ENCODE measurements around the gene SPRR2G. TPM values are rescaled to one million over a fixed set of nuclear protein-coding genes. Genes with fewer than 3 reads are reported as not detected.
A peak's percentile ranks its signal among the peaks of the same experiment; 100 is the strongest.
"Not testable (repeated sequence)": the region's sequence is repeated elsewhere in the genome, so short reads cannot be mapped to it uniquely, and the experiment has no call there.

SPRR2G gene
- total RNA-seq, 1 experiment from 2014 or later, result not detected

- DNase-seq (ENCODE audit: low spot score), result no peak
Observed at GRCh38 chr1:153113416-153113815, 37.3 kb downstream of the SPRR2G start, which contains the start of gene SPRR2F. Gene SPRR2F, minus strand, starts transcription at chr1:153113516. Its CDS starts 783 bp downstream, at chr1:153112733.

DNA sequence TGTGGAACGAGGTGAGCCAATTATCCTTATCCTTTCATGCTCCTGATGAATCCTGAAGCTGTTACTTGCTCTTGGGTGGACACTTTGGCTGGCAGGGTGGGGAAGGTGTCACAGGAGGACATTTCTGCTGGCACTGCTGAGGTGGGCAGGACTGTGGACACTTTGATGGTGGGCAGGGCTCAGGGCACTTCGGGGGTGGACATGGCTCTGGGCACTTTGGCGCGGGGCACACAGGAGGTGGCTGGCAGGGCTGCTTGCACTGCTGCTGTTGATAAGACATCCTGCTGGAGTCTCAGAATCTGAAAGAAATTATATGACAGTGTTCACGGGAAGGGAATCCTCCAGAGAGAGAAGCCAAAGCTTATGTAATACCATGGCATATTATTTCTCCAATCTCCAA, 38.2 kb downstream of the SPRR2G start:
- not testable (repeated sequence) for DNase-seq (ENCODE audit: low spot score)

DNA sequence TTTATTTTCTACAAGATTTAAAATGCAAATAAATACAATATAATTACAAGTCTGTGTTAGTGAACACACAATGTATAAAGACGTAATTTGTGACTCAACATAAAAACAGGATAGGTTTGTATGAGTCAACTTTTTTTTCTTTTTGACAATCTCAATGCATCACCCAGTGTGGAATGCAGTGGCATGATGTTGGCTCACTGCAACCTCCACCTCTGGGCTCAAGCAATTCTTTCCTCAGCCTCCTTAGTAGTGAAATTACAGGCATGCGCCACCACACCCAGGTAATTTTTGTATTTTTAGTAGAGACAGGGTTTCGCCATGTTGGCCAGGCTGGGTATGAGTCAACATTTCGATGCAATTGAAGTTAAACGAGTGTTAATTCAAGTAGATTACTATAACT, 50.4 kb downstream of the SPRR2G start:
- peak; percentile 65 for DNase-seq (ENCODE audit: low spot score)

Other genes starting within 250 kb of the SPRR2G start
- not detected in 2 replicates for gene IVL, start 242.3 kb downstream of the SPRR2G start, total RNA-seq (2014; rRNA removed; shearing (Covaris generic))
- gene SPRR5, start 203.7 kb downstream of the SPRR2G start, total RNA-seq (2014; rRNA removed; shearing (Covaris generic)), result not detected in 2 replicates
- gene SPRR4, start 180.2 kb downstream of the SPRR2G start, total RNA-seq (2014; rRNA removed; shearing (Covaris generic)), result not detected in 2 replicates
- not detected in 2 replicates for gene SPRR1A, start 166.8 kb downstream of the SPRR2G start, total RNA-seq (2014; rRNA removed; shearing (Covaris generic))
- not detected in 2 replicates for gene SPRR3, start 149.1 kb downstream of the SPRR2G start, total RNA-seq (2014; rRNA removed; shearing (Covaris generic))
- not detected in 2 replicates for gene SPRR1B, start 119.7 kb downstream of the SPRR2G start, total RNA-seq (2014; rRNA removed; shearing (Covaris generic))
- gene SPRR2D, start 109.8 kb downstream of the SPRR2G start, total RNA-seq (2014; rRNA removed; shearing (Covaris generic)), result not detected in 2 replicates
- not detected in 2 replicates for gene SPRR2A, start 93.4 kb downstream of the SPRR2G start, total RNA-seq (2014; rRNA removed; shearing (Covaris generic))
- gene SPRR2B, start 79.3 kb downstream of the SPRR2G start, total RNA-seq (2014; rRNA removed; shearing (Covaris generic)), result not detected in 2 replicates
- not detected in 2 replicates for gene SPRR2E, start 56.4 kb downstream of the SPRR2G start, total RNA-seq (2014; rRNA removed; shearing (Covaris generic))
- not detected in 2 replicates for gene SPRR2F, start 37.4 kb downstream of the SPRR2G start, total RNA-seq (2014; rRNA removed; shearing (Covaris generic))
- not detected in 2 replicates for gene LELP1, start 52.5 kb upstream of the SPRR2G start, total RNA-seq (2014; rRNA removed; shearing (Covaris generic))
- not detected in 2 replicates for gene PRR9, start 66.7 kb upstream of the SPRR2G start, total RNA-seq (2014; rRNA removed; shearing (Covaris generic))
- not detected in 2 replicates for gene LORICRIN, start 108.8 kb upstream of the SPRR2G start, total RNA-seq (2014; rRNA removed; shearing (Covaris generic))
- gene PGLYRP3, start 162.1 kb upstream of the SPRR2G start, total RNA-seq (2014; rRNA removed; shearing (Covaris generic)), result not detected in 2 replicates
- gene PGLYRP4, start 198.0 kb upstream of the SPRR2G start, total RNA-seq (2014; rRNA removed; shearing (Covaris generic)), result not detected in 2 replicates
- 0.74 TPM in 1 of 2 replicates, not detected in the other for gene S100A9, start 207.0 kb upstream of the SPRR2G start, total RNA-seq (2014; rRNA removed; shearing (Covaris generic))
- gene S100A12, start 224.7 kb upstream of the SPRR2G start, total RNA-seq (2014; rRNA removed; shearing (Covaris generic)), result not detected in 2 replicates
- not detected in 2 replicates for gene S100A8, start 240.2 kb upstream of the SPRR2G start, total RNA-seq (2014; rRNA removed; shearing (Covaris generic))

Data from H4 (cell line).